Stimulated activated CD4-positive, alpha-beta T cell treated with anti-CD3 and anti-CD28 coated beads, Interleukin-2, amount 100 ng/mL, for 48 hours (primary cell): ENCODE measurements around the gene PLAC8L1.
A peak's percentile ranks its signal among the peaks of the same experiment; 100 is the strongest.

ENCODE experiments used
- DNase-seq, 2 donors: peaks; one replicate each; pipeline ENCODE4 v3.0.0-alpha.2; 2020

PLAC8L1 gene

GRCh38 chr5:146079695-146080373, 25.5 kb downstream of the PLAC8L1 start:
- no peak for DNase-seq

DNA sequence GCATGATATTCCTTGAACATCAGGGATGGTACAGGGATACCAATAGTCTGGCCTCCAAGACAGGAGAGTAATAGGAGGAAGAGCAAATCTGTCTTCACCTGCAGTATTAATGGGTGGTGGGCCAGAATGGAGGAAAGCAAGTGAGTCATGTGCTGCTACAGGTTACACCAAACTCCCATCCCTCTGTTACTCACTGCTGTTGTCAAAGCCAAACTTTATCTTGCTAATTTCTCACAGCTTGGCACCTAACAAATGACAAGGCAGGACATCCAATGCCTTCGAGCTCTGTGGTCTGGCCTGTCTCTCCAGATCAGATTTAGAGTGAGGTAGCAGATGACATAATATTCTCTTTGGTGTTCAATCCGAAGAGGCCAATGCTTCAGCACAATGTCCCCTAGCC, 26.8 kb downstream of the PLAC8L1 start:
- no peak for DNase-seq

GRCh38 chr5:146076455-146076854, 28.9 kb downstream of the PLAC8L1 start:
- no peak for DNase-seq

DNA sequence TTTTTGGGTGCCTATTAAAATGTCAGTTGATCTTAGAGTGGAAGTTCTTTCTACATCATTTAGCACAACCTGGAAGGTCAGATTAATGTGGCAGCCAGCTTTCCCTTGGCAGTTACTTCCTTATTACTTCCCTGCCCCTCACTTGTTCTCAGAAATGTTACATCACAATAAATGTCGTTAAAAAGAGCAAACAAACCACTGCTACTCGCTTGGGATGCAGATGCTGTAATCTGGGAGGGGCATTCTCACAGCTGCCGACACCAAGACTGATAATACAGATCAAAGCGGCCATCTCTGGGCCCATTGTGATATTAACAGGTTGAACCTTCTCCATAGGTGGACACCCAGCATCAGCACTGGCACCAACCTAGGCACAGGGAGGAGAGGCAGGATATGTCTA, 29.3 kb downstream of the PLAC8L1 start:
- DNase-seq = no peak

DNA sequence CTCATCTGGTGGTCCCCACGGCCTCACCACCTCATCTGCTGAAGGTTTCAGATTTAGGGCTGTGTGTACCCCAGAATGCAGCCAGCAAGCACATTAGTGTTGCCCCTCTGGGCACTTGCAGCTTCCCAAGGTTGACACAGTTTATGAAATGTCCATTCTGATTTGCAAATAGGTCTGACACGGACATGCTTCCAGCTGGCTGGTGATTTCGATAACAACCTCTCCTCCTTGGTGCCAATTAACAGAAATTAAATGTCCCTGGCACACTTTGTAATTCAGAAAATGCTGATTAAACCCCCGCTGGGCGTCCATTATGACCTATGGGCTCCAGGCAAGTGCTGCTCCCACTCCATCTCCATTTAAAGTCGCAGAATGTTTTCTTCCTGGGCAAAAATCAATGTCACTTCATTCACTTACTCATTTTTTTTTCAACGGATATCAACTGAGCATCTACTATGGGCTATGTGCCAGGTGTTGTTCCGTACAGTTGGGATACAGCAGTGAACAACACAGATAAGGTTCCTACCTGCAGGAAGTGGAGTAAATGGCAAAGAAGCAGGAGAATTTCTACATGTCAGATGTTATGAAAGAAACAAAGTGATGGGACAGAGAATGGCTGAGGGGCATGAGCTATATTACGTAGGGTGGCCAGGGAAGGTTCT, 32.0 kb downstream of the PLAC8L1 start:
- no peak for DNase-seq

DNA sequence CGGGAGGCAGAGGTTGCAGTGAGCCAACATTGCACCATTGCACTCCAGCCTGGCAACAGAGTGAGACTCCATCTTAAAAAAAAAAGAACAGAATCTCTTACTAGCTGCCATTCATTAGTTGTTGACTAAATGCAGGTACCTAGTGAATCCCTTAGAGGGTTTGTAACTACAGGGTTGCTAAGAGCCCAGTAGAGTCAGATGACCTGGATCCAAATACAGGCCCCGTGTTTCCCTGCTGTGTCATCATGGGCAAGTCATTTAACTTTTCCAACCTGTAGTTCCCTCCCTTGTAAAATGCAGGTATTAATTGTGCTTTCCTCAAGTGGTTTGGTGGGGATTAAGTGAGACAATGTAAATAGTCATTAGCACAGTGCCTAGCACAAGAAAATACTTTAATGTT, 32.8 kb downstream of the PLAC8L1 start:
- no peak for DNase-seq

GRCh38 chr5:146071171-146071570, 34.2 kb downstream of the PLAC8L1 start:
- DNase-seq = no peak

DNA sequence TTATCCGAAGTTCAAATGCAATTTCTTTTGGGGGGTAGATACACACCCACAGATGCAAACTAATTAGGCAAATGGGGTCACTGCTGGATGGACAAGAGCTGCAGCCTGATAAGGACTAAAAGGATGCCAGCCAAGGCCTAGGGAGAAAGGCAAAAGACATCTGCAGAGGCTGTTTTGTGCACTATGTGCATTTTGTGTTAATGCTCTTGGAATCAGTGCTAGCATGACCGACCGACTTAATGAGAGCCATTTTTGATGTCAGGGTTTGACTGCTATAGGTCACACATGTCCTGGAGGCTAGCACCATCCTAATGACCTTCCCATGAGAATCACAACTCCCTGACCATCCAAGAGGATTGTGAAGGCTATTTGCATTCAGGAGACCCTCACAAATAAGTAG, 34.6 kb downstream of the PLAC8L1 start:
- no peak for DNase-seq

GRCh38 chr5:146069780-146070099, 35.6 kb downstream of the PLAC8L1 start:
- no peak for DNase-seq

DNA sequence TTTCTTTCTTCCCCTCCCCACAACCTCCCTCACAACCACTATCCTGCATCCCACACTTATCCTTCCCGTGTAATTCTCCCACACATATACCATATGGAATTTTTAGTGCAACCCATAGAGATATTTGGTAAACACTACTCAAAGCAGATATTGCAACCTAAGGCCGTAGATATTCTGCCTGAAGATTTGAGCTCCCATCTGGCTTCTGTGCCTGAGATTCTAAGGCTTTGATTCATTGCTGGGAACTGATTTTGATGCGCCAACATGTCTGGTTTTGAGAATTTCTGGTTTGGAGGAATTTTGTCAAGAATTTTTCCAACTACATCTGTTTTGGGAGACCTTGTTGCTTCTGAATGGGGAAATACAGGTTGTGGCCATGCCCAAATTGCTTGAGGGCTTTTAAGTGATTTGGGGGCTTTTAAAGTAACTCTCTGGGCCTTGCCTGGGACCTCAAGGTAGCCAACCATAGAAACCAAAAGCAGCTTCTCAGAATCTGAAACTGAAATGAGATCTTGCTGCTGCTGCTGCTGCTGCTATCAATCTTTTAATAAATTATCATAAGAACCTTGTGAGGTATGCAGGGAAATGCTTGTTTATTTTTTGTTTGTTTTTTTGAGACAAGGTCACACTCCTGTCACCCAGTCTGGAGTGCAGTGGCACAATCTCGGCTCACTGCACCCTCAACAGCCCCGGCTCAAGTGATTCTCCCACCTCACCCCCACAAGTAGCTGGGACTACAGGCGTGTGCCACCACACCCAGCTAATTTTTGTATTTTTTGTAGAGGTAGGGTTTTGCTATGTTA, 36.2 kb downstream of the PLAC8L1 start:
- no peak for DNase-seq

- DNase-seq = no peak
Measured at GRCh38 chr5:146068206-146068605, 37.2 kb downstream of the PLAC8L1 start.

- DNase-seq = no peak
Measured at GRCh38 chr5:146066968-146067367, 38.4 kb downstream of the PLAC8L1 start.

GRCh38 chr5:146060221-146060585, 45.2 kb downstream of the PLAC8L1 start:
- DNase-seq = no peak

GRCh38 chr5:146059460-146060220, 45.7 kb downstream of the PLAC8L1 start:
- DNase-seq = no peak

DNA sequence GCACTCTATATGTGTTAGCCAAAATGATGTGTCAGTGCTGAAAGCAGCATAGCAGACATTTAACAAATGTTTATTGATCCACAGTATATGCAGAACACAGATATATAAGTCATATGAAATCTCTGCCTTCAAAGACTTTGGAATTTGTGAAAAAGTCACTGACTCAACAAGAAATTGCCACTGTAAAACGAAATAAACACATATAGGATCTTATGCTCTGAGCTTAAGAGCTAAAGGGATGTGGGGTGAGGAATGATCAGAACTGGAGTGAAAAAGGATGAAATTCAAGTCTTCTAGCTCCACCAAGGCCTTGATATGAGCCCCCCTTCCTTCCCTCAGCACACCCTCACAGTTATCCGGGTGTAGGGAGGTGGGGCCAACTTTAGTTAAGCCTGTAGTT, 49.9 kb downstream of the PLAC8L1 start:
- no peak for DNase-seq

DNA sequence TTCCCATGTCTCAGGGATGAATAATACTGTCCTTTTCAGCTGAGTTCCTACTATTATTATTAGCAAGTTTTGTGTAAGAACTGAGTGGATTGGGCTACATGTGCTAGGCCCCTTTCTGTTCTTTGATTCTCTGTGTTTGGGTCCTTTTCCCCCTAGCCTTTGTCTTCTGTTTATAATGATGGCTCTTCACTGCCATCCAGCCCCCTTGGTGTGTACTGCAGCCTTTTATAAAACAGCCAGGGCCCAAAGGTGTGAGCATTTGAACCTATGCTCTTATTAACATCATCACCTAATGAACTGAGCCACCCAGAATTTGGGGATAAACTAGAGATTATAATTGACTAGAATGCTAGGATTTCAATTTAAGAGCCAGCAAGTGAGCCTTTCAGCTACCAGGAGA, 52.6 kb downstream of the PLAC8L1 start:
- DNase-seq = no peak

DNA sequence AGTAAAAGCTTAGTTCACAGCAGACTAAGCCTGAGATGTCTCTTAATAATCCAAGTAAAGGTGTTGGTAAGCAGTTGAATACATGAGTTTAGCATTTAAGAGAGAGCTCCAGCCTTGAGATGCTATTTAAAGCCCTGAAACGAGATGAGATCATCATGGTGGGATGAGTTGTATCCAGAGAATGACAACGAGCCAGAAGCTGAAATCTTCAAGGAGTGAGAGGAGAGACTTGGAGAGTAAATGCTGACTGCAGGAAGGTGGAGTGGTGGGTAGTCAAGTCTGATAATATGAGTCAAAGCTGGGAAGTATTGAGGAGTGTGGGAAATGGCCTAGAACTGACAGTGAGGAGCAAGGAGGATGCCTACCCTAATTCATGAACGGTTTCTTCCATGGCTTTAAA, 53.7 kb downstream of the PLAC8L1 start:
- no peak for DNase-seq

- no peak for DNase-seq
Measured at GRCh38 chr5:146050086-146050485, 55.3 kb downstream of the PLAC8L1 start.

DNA sequence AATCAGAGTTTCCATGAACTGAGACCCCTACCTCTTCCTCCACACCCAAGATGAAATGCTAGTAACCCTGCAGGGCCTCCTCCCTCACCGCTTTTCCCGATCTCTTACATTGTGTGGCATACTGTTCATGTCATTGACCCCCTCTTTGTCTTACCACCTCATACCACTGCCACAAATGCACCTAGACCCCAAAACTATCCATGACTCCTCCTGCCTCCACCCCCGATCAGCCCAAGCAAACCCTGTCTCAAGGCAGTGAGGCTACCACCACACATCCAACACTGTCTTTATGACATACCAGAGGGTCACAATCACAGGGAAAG, 55.7 kb downstream of the PLAC8L1 start:
- DNase-seq = no peak

DNA sequence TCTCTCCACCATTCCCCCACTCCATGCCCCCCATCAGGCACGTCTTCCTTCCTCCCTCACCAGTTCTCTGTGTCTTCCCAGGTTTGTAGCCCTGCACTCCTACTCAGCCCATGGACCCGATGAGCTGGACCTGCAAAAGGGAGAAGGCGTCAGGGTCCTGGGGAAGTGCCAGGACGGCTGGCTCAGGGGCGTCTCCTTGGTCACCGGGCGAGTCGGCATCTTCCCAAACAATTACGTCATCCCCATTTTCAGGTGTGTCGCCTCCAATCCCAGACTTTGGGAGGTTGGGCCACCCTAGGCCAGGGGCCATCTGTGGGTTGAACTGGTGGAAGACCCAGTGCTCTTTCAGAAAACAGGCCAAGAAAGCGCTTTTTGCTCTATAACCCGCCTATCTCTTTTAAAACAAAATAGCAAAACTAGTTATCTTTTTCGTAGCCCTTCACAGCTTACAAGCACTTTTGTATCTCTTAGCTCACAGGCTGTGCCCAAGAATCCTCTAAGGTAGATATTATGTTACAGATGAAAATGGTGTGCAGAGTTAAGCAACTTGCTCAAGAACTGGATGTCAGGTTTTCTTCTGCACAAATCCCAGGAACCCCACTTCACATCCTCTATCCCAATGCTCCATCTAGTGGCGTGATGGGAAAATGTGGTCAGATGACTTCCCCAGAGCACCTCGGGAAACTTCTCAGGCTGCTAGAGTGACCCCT, 56.2 kb downstream of the PLAC8L1 start:
- peak; percentile 19 to 22 for DNase-seq

DNA sequence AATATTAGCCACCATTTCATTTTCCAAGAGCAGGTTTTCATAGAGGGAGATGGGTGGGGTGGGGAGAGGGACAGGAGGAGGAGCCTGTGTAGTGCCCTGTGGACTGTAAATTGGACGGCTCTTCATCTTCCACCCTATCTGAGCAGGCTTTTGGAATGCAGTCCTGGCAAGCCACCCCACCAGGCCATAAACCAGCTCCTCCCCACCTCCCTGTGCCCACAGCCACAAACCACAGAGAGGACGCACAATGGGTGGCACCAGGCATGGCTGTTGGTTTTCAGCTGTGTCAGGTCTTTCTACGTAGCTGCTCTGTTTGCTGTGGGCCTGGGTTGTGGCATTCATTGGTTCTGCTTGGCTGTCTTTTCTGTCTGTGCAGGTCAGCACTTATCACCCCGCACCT, 58.0 kb downstream of the PLAC8L1 start:
- DNase-seq = no peak

DNA sequence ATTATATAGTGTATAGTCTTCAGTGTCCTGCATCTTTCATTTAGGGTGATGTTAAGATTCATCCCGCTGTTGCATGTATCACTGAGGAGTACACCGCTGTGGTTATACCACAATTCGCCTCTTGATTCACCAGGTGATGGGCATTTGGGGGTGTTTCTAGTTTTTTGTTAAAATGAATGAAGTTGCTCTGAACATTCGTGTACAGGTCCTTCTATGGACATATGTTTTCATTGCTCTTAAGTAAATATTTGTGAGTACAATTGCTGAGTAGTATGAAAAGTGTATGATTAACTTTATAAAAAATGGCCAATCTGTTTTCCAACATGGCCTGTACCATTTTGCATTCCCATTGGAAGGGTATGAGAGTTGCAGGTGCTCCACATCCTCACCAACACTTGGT, 61.7 kb downstream of the PLAC8L1 start:
- DNase-seq = no peak
